Activated B cell treated with CpG ODN at 0.5 μM for 24 hours (primary cell): ENCODE data around the gene CSNK1G2. TPM values are rescaled to one million over a fixed set of nuclear protein-coding genes. Genes with fewer than 3 reads are reported as not detected.

Experiments used
- ATAC-seq: fragments of 200-7000 bp; cut with Tn5 transposase; one replicate; pipeline ENCODE4 v1.10.0; 2021; ENCODE audit warnings: low read depth, mild to moderate bottlenecking, moderate library complexity
- CTCF ChIA-PET: fragments of 350-600 bp; sonication (Branson Sonifier 250); formaldehyde crosslinking; loops from one replicate; lab custom pipeline; 2021; ENCODE audit warnings: antibody characterized with exemption; lab: Charles Lee
- POLR2A ChIA-PET: fragments of 350-600 bp; sonication (Branson Sonifier 250); formaldehyde crosslinking; loops from one replicate; lab custom pipeline; 2021; ENCODE audit warnings: antibody characterized with exemption; lab: Charles Lee
- DNase-seq: peaks from one replicate; pipeline ENCODE4 v3.0.0; 2022
- H3K27ac Mint-ChIP-seq: one replicate; pipeline ENCODE4 v1.8.0; 2020; ENCODE audit warnings: mixed read lengths
- H3K27me3 Mint-ChIP-seq: one replicate; pipeline ENCODE4 v1.8.0; 2021; ENCODE audit warnings: mixed read lengths
- H3K36me3 Mint-ChIP-seq: one replicate; pipeline ENCODE4 v1.8.0; 2021; ENCODE audit warnings: low read depth, mixed read lengths
- H3K4me1 Mint-ChIP-seq: one replicate; pipeline ENCODE4 v1.8.0; 2021; ENCODE audit warnings: mixed read lengths
- H3K4me3 Mint-ChIP-seq: one replicate; pipeline ENCODE4 v1.8.0; 2020; ENCODE audit warnings: mild to moderate bottlenecking, mixed read lengths
- H3K9me3 Mint-ChIP-seq: one replicate; pipeline ENCODE4 v1.8.0; 2020; ENCODE audit warnings: mixed read lengths
- CTCF ChIP-seq: fragments of 200-600 bp; IDR thresholded peaks from one replicate; pipeline ENCODE4 v1.8.0; 2022; ENCODE audit warnings: antibody characterized with exemption, mild to moderate bottlenecking
- intact Hi-C: fragments of 100-400 bp; cut with micrococcal nuclease; formaldehyde crosslinking; loops from one replicate; pipeline ENCODE4 v1.15.1; 2024
- total RNA-seq: library from RNA; stranded (reverse); gene quantifications from 2 replicates; pipeline ENCODE4 v1.2.3, GENCODE V29; 2022

CSNK1G2 gene
- total RNA-seq, 1 donor from 2014 or later = 89.1 TPM

- TF ChIP-seq CTCF = no peak
Observed at GRCh38 chr19:1911098-1911497, 29.9 kb upstream of the CSNK1G2 start.

GRCh38 chr19:1911995-1912394 lies 29.0 kb upstream of the CSNK1G2 start:
- Mint-ChIP-seq H3K9me3 (no peaks in the 10 kb centered on the region), H3K27me3 (no peaks in the 10 kb centered on the region), H3K4me3 (no peak overlapping the region), H3K4me1 (peaks cover 30% of the 10 kb centered on the region), H3K36me3 (peaks cover 19% of the 10 kb centered on the region), H3K27ac (no peak overlapping the region)
- intact Hi-C loops = no loop called here
- ATAC-seq (no peak), DNase-seq (no peak)
- TF ChIP-seq CTCF = no peak
- CTCF ChIA-PET = no interaction called here
- POLR2A ChIA-PET = interaction anchor here (0.7 to 1.6 kb wide), 2 partner anchors 12 to 235 kb away, joined by 3 to 4 read pairs; no protein-coding TSS in a partner anchor

More at GRCh38 chr19:1911098-1911497, 29.9 kb upstream of the CSNK1G2 start:
- ChIA-PET POLR2A (interaction anchor here (0.6 to 1.6 kb wide), 4 partner anchors 8 to 35 kb away, joined by 3 to 6 read pairs (median 4); no protein-coding TSS in a partner anchor), CTCF (no interaction called here)
- Mint-ChIP-seq H3K4me3 (no peak overlapping the region), H3K27me3 (no peaks in the 10 kb centered on the region), H3K4me1 (peaks cover 30% of the 10 kb centered on the region), H3K27ac (no peak overlapping the region), H3K9me3 (no peaks in the 10 kb centered on the region), H3K36me3 (peaks cover 18% of the 10 kb centered on the region)
- intact Hi-C loops = no loop called here
- DNase-seq (no peak), ATAC-seq (no peak)

- H3K36me3 Mint-ChIP-seq = peaks cover 23% of the 10 kb centered on the region
- ChIA-PET CTCF (no interaction called here), POLR2A (interaction anchor here (1.2 kb wide), 1 partner anchor 16 kb away, joined by 3 read pairs; no protein-coding TSS in a partner anchor)
- intact Hi-C loops = no loop called here
- no peak overlapping the region for H3K27ac Mint-ChIP-seq
- no peaks in the 10 kb centered on the region for H3K27me3 Mint-ChIP-seq
- H3K9me3 Mint-ChIP-seq = no peaks in the 10 kb centered on the region
- peaks cover 24% of the 10 kb centered on the region for H3K4me1 Mint-ChIP-seq
- no peak for DNase-seq
- no peak overlapping the region for H3K4me3 Mint-ChIP-seq
- ATAC-seq = no peak
- no peak for TF ChIP-seq CTCF
Observed at GRCh38 chr19:1912760-1913505, 28.0 kb upstream of the CSNK1G2 start.

- Mint-ChIP-seq H3K9me3 (no peaks in the 10 kb centered on the region), H3K27ac (no peak overlapping the region), H3K4me3 (no peak overlapping the region), H3K4me1 (peaks cover 19% of the 10 kb centered on the region), H3K36me3 (peaks cover 30% of the 10 kb centered on the region), H3K27me3 (no peaks in the 10 kb centered on the region)
- ChIA-PET POLR2A (interaction anchor here (0.6 to 1.2 kb wide), 3 partner anchors 17 to 454 kb away, joined by 3 to 4 read pairs (median 3); no protein-coding TSS in a partner anchor), CTCF (no interaction called here)
- ATAC-seq = no peak
- no peak for TF ChIP-seq CTCF
- no peak for DNase-seq
- intact Hi-C loops = no loop called here
Observed at GRCh38 chr19:1913781-1914577, 27.0 kb upstream of the CSNK1G2 start.
